ENCODE data around the gene CMAS.

The CMAS gene

DNA sequence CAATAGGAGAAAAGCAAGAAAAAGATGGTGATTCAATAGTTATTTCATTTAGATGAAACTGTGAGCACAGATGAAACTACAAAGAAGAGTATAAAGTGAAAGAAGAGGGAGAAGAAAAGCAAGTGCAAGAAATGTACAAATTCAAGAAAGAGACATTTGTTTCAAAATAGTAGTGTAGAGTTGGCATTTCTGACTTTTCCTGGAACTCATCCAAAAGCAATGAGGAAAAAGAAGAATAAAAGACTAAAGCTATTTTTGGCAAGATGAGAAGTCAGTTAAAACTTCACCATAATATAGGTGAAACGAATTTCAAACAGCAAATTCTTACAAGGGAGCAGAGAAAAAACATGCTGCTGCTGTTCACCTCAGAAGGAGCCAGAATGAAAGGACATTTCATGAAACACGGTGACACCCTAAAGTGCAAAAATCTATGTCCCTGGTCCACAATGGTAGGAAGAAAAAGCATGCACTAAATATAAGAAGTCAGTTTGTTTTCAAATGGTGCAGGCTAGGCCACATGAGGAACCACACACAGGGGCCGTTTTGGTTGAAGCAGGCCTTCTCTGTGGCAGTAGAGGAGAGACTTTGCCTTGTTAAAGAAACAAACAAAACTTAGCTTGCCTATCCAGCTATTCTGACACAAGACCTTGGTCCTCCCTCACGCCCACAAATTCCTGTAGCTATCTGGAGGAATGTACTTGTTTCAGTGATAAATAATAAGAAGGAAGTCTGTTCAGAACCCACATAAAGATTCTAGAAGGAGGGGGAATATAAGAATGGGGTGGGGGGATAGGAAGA, 11.1 kb upstream of the CMAS start:
- H3K27ac ChIP-seq (replicated peaks): no peak overlapping the region
- TF ChIP-seq SPI1 (IDR thresholded peaks at IDR 0.05; ENCODE audit: borderline replicate concordance, low read depth) (no peak), GABPA (IDR thresholded peaks at IDR 0.05; ENCODE audit: low read depth) (no peak), POLR2AphosphoS5 (IDR thresholded peaks at IDR 0.05; ENCODE audit: low read depth) (no peak)
- TF ChIP-seq, protein P1, sequence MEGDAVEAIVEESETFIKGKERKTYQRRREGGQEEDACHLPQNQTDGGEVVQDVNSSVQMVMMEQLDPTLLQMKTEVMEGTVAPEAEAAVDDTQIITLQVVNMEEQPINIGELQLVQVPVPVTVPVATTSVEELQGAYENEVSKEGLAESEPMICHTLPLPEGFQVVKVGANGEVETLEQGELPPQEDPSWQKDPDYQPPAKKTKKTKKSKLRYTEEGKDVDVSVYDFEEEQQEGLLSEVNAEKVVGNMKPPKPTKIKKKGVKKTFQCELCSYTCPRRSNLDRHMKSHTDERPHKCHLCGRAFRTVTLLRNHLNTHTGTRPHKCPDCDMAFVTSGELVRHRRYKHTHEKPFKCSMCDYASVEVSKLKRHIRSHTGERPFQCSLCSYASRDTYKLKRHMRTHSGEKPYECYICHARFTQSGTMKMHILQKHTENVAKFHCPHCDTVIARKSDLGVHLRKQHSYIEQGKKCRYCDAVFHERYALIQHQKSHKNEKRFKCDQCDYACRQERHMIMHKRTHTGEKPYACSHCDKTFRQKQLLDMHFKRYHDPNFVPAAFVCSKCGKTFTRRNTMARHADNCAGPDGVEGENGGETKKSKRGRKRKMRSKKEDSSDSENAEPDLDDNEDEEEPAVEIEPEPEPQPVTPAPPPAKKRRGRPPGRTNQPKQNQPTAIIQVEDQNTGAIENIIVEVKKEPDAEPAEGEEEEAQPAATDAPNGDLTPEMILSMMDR (IDR thresholded peaks at IDR 0.05; ENCODE audit: insufficient read depth, low read length): no peak
- TF ChIP-seq, protein P2, sequence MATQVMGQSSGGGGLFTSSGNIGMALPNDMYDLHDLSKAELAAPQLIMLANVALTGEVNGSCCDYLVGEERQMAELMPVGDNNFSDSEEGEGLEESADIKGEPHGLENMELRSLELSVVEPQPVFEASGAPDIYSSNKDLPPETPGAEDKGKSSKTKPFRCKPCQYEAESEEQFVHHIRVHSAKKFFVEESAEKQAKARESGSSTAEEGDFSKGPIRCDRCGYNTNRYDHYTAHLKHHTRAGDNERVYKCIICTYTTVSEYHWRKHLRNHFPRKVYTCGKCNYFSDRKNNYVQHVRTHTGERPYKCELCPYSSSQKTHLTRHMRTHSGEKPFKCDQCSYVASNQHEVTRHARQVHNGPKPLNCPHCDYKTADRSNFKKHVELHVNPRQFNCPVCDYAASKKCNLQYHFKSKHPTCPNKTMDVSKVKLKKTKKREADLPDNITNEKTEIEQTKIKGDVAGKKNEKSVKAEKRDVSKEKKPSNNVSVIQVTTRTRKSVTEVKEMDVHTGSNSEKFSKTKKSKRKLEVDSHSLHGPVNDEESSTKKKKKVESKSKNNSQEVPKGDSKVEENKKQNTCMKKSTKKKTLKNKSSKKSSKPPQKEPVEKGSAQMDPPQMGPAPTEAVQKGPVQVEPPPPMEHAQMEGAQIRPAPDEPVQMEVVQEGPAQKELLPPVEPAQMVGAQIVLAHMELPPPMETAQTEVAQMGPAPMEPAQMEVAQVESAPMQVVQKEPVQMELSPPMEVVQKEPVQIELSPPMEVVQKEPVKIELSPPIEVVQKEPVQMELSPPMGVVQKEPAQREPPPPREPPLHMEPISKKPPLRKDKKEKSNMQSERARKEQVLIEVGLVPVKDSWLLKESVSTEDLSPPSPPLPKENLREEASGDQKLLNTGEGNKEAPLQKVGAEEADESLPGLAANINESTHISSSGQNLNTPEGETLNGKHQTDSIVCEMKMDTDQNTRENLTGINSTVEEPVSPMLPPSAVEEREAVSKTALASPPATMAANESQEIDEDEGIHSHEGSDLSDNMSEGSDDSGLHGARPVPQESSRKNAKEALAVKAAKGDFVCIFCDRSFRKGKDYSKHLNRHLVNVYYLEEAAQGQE (IDR thresholded peaks at IDR 0.05; ENCODE audit: insufficient replicate concordance, low read depth): no peak
- H3K4me3 ChIP-seq (replicated peaks; ENCODE audit: insufficient read depth, low read length): no peak overlapping the region
- DNase-seq (ENCODE audit: low read depth in 1 of 2, low spot score in 1 of 2): peak in 1 of 2 experiments; percentile 3
- H3K27me3 ChIP-seq (ENCODE audit: insufficient read depth, poor library complexity, severe bottlenecking): no peaks in the 10 kb centered on the region

DNA sequence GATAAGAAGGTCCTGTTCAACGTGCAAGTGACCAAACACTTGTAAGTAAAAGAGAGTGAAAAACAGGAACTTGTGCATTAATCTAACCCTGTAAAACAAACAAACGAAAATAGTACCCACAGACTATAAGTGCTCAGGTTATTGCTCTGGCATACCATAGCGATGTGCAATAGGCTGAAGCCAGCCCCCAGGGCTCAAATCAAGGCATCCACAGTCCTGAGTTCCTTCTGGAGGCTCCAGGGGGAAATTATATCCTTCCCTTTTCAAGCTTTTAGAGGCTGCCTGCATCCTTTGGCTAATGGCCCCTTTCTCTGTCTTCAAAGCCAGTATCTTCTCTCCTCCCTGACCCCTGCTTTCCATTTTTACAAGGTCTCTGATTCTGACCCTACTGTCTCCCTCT, 8.1 kb upstream of the CMAS start:
- TF ChIP-seq POLR2AphosphoS5 (IDR thresholded peaks at IDR 0.05; ENCODE audit: low read depth): no peak
- TF ChIP-seq, protein P1 (IDR thresholded peaks at IDR 0.05; ENCODE audit: insufficient read depth, low read length): no peak
- TF ChIP-seq, protein P2 (IDR thresholded peaks at IDR 0.05; ENCODE audit: insufficient replicate concordance, low read depth): no peak
- Histone ChIP-seq H3K27ac (replicated peaks) (no peak overlapping the region), H3K27me3 (ENCODE audit: insufficient read depth, poor library complexity, severe bottlenecking) (no peaks in the 10 kb centered on the region), H3K4me3 (replicated peaks; ENCODE audit: insufficient read depth, low read length) (no peak overlapping the region)
- DNase-seq (ENCODE audit: low read depth in 1 of 2, low spot score in 1 of 2): no peak

DNA sequence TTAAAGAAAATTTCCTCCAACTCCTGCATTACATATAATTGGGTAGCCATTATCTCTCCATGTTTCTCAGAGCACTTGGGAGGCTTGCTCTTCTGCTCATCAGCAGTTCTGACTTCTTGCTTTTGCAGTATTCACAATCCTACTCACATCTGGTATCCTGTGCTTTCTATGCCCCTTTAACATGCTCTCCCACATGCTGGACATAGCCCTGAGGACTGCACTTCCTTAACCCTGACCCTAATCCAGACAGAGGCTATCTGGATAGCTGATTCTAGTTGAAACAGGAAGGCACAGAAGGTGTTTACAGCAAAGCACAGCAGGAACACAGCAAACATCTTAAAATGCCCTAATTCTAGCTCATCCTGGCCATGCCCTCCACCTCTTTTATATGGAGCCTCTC, 7.3 kb upstream of the CMAS start:
- DNase-seq (ENCODE audit: low read depth in 1 of 2, low spot score in 1 of 2): no peak
- Histone ChIP-seq H3K27me3 (ENCODE audit: insufficient read depth, poor library complexity, severe bottlenecking) (no peaks in the 10 kb centered on the region), H3K27ac (replicated peaks) (no peak overlapping the region), H3K4me3 (replicated peaks; ENCODE audit: insufficient read depth, low read length) (no peak overlapping the region)
- TF ChIP-seq, protein P1 (IDR thresholded peaks at IDR 0.05; ENCODE audit: insufficient read depth, low read length): no peak
- TF ChIP-seq POLR2AphosphoS5 (IDR thresholded peaks at IDR 0.05; ENCODE audit: low read depth) (no peak), SPI1 (IDR thresholded peaks at IDR 0.05; ENCODE audit: borderline replicate concordance, low read depth) (no peak)

DNA sequence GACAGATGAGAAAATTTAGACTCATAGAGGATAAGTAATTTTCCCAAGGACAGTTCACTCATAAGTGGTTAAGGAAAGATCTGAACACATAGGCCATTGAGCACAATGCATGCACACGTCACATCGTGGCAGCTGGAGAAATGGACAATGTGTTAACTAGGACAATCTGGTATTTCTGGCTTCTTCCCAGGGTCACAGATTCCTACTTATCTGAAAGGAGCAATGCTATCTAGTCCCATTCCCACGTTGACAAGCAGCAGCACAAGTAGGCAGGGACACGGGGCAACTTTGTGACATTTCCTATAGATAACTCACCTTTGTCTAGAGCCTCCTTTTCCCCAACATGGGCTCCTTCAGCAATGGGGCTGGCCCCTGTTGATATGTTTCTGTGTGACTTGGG, 6.7 kb upstream of the CMAS start:
- Histone ChIP-seq H3K27ac (replicated peaks) (no peak overlapping the region), H3K27me3 (ENCODE audit: insufficient read depth, poor library complexity, severe bottlenecking) (no peaks in the 10 kb centered on the region), H3K4me3 (replicated peaks; ENCODE audit: insufficient read depth, low read length) (no peak overlapping the region)
- TF ChIP-seq, protein P1 (IDR thresholded peaks at IDR 0.05; ENCODE audit: insufficient read depth, low read length): no peak
- TF ChIP-seq POLR2AphosphoS5 (IDR thresholded peaks at IDR 0.05; ENCODE audit: low read depth) (no peak), SPI1 (IDR thresholded peaks at IDR 0.05; ENCODE audit: borderline replicate concordance, low read depth) (no peak), GABPA (IDR thresholded peaks at IDR 0.05; ENCODE audit: low read depth) (no peak)
- TF ChIP-seq, protein P2 (IDR thresholded peaks at IDR 0.05; ENCODE audit: insufficient replicate concordance, low read depth): no peak
- DNase-seq (ENCODE audit: low read depth in 1 of 2, low spot score in 1 of 2): no peak

Measured in HL-60 (cell line).